Measurements from ENCODE around the gene TACR2.

TACR2 gene

DNA sequence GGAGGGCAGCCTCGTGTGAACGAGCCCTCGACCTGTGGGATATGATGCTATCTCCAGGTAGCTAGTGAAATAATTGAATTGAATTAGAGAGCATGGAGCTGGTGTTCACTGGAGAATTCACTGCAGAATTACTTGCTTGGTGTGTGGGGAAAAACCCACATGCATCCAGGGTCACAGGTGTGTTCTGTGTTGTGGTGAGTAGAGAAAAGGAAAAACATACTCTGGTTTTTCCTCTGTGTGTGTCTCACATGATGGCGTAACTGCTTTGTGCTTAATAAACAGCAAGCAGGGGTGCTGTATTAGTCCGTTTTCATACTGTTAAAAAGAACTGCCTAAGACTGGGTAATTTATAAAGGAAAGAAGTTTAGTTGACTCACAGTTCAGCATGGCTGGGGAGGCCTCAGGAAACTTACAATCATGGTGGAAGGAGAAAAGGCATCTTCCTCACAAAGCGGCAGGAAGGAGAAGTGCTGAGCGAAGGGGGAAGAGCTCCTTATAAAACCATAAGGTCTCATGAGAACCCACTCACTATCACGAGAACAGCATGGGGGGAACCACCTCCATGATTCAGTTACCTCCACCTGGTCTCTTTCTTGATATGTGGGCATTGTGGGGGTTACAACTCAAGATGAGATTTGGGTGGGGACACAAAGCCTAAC is 62.6 kb downstream of the TACR2 start:
- no peak overlapping the region for H3K4me2 ChIP-seq (ENCODE audit: insufficient read depth, low read length)
- no peak overlapping the region for H2AFZ ChIP-seq (ENCODE audit: low read depth, low read length)
- no peak overlapping the region for H3K27ac ChIP-seq (ENCODE audit: low read length)
- no peaks in the 10 kb centered on the region for H3K9me3 ChIP-seq (ENCODE audit: insufficient read depth, low read length, severe bottlenecking)
- no peaks in the 10 kb centered on the region for H3K4me1 ChIP-seq (ENCODE audit: insufficient read depth, low read length)
- H3K9ac ChIP-seq (ENCODE audit: low read depth, low read length), result no peak overlapping the region
- H3K79me2 ChIP-seq (ENCODE audit: insufficient read depth, low read length), result peaks cover 6% of the 10 kb centered on the region; the same call in 1 of the 2 replicates
- no peaks in the 10 kb centered on the region for H3K27me3 ChIP-seq (ENCODE audit: insufficient read depth, low read length, poor library complexity)
- peaks cover 11% of the 10 kb centered on the region; the same call in 1 of the 2 replicates for H4K20me1 ChIP-seq (ENCODE audit: insufficient read depth, low read length)
- H3K4me3 ChIP-seq (ENCODE audit: low read depth in 1 of 2, low read length in 2 of 2), result no peak overlapping the region
- DNase-seq (no peak), ATAC-seq (ENCODE audit: insufficient read depth, low read depth) (peak; percentile 47; the same call in 2 of the 3 replicates)
- no peak for TF ChIP-seq EZH2 (IDR thresholded peaks at IDR 0.05; ENCODE audit: borderline replicate concordance, low read depth, low read length, severe bottlenecking)
- no peak for TF ChIP-seq CTCF (IDR thresholded peaks at IDR 0.05; ENCODE audit: borderline replicate concordance, extremely low read depth, low read length, poor library complexity, severe bottlenecking)
- peaks cover 14% of the 10 kb centered on the region for H3K36me3 ChIP-seq (ENCODE audit: insufficient read depth, low read length)

All from DND-41 (cell line).